Stimulated activated naive B cell treated with anti-CD40 and anti-IgM and Interleukin-4, amounts not matched to agents 10 μg/mL and 1 μg/mL and 100 μg/mL, for 72 hours (primary cell): Measurements from ENCODE around the gene SREBF2.

Experiments
- ATAC-seq, 2 donors: fragments of 150-1000 bp; cut with Tn5 transposase; replicated peaks; 2 replicates each; pipeline ENCODE4 v1.10.0; 2021; ENCODE audit warnings: moderate library complexity in 1 of 2
- DNase-seq: peaks from one replicate; pipeline ENCODE4 v3.0.0; 2021
- H3K27ac Mint-ChIP-seq: one replicate; pipeline ENCODE4 v1.8.0; 2022; ENCODE audit warnings: mild to moderate bottlenecking, mixed read lengths
- H3K27me3 Mint-ChIP-seq, 2 donors: one replicate each; pipeline ENCODE4 v1.8.0; 2022; ENCODE audit warnings: mixed read lengths in 2 of 2
- H3K36me3 Mint-ChIP-seq, 2 donors: one replicate each; pipeline ENCODE4 v1.8.0; 2022; ENCODE audit warnings: mixed read lengths in 2 of 2, mild to moderate bottlenecking in 1 of 2
- H3K4me1 Mint-ChIP-seq, 2 donors: one replicate each; pipeline ENCODE4 v1.8.0; 2022; ENCODE audit warnings: mixed read lengths in 2 of 2, mild to moderate bottlenecking in 1 of 2
- H3K4me3 Mint-ChIP-seq, 2 donors: one replicate each; pipeline ENCODE4 v1.8.0; 2022; ENCODE audit warnings: mild to moderate bottlenecking in 2 of 2, mixed read lengths in 2 of 2, moderate library complexity in 1 of 2
- H3K9me3 Mint-ChIP-seq, 2 donors: one replicate each; pipeline ENCODE4 v1.8.0; 2022; ENCODE audit warnings: mixed read lengths in 2 of 2, mild to moderate bottlenecking in 1 of 2

Gene SREBF2

GRCh38 chr22:41813726-41814410 is 19.0 kb upstream of the SREBF2 start:
- no peaks in the 10 kb centered on the region for H3K27me3 Mint-ChIP-seq

GRCh38 chr22:41815716-41816115 is 17.2 kb upstream of the SREBF2 start:
- H3K4me1 Mint-ChIP-seq = peaks cover 0 to 2% of the 10 kb centered on the region in 2 donors
- H3K27me3 Mint-ChIP-seq = no peaks in the 10 kb centered on the region
- ATAC-seq (no peak), DNase-seq (no peak)
- H3K27ac Mint-ChIP-seq = no peak overlapping the region
- no peaks in the 10 kb centered on the region for H3K9me3 Mint-ChIP-seq
- peaks cover 33 to 47% of the 10 kb centered on the region in 2 donors for H3K36me3 Mint-ChIP-seq
- H3K4me3 Mint-ChIP-seq = no peak overlapping the region

More at GRCh38 chr22:41813726-41814410, 19.0 kb upstream of the SREBF2 start:
- Mint-ChIP-seq H3K36me3 (peaks cover 32 to 51% of the 10 kb centered on the region in 2 donors), H3K4me1 (peaks cover 0 to 2% of the 10 kb centered on the region in 2 donors), H3K9me3 (no peaks in the 10 kb centered on the region), H3K27ac (no peak overlapping the region), H3K4me3 (no peak overlapping the region)
- no peak for DNase-seq
- no peak for ATAC-seq

- no peaks in the 10 kb centered on the region for H3K9me3 Mint-ChIP-seq
- H3K4me1 Mint-ChIP-seq = peaks cover 0 to 2% of the 10 kb centered on the region in 2 donors
- H3K27ac Mint-ChIP-seq = no peak overlapping the region
- ATAC-seq (no peak), DNase-seq (no peak)
- no peaks in the 10 kb centered on the region for H3K27me3 Mint-ChIP-seq
- H3K36me3 Mint-ChIP-seq = peaks cover 36 to 46% of the 10 kb centered on the region in 2 donors
- H3K4me3 Mint-ChIP-seq = no peak overlapping the region
Measured at GRCh38 chr22:41816241-41816640, 16.7 kb upstream of the SREBF2 start.

- Mint-ChIP-seq H3K36me3 (peaks cover 36 to 50% of the 10 kb centered on the region in 2 donors), H3K9me3 (no peaks in the 10 kb centered on the region), H3K27me3 (no peaks in the 10 kb centered on the region), H3K4me3 (no peak overlapping the region), H3K4me1 (peaks cover 6 to 7% of the 10 kb centered on the region in 2 donors), H3K27ac (no peak overlapping the region)
- ATAC-seq = no peak
- no peak for DNase-seq
Measured at GRCh38 chr22:41816871-41817270, 16.0 kb upstream of the SREBF2 start.

GRCh38 chr22:41818011-41818410 is 14.9 kb upstream of the SREBF2 start:
- peaks cover 17% of the 10 kb centered on the region in 2 donors for H3K4me1 Mint-ChIP-seq
- no peak overlapping the region for H3K4me3 Mint-ChIP-seq
- ATAC-seq = no peak
- no peak for DNase-seq
- H3K27ac Mint-ChIP-seq = no peak overlapping the region
- H3K9me3 Mint-ChIP-seq = no peaks in the 10 kb centered on the region
- peaks cover 37 to 57% of the 10 kb centered on the region in 2 donors for H3K36me3 Mint-ChIP-seq
- no peaks in the 10 kb centered on the region for H3K27me3 Mint-ChIP-seq

GRCh38 chr22:41818596-41818995 is 14.3 kb upstream of the SREBF2 start:
- ATAC-seq (no peak), DNase-seq (no peak)
- H3K36me3 Mint-ChIP-seq = peaks cover 32 to 52% of the 10 kb centered on the region in 2 donors
- H3K4me1 Mint-ChIP-seq = peaks cover 17 to 18% of the 10 kb centered on the region in 2 donors
- H3K27ac Mint-ChIP-seq = no peak overlapping the region
- H3K9me3 Mint-ChIP-seq = no peaks in the 10 kb centered on the region
- H3K27me3 Mint-ChIP-seq = no peaks in the 10 kb centered on the region
- no peak overlapping the region for H3K4me3 Mint-ChIP-seq

- H3K9me3 Mint-ChIP-seq = no peaks in the 10 kb centered on the region
- H3K36me3 Mint-ChIP-seq = peaks cover 31 to 53% of the 10 kb centered on the region in 2 donors
- no peak overlapping the region for H3K27ac Mint-ChIP-seq
- DNase-seq = no peak
- peaks cover 20 to 24% of the 10 kb centered on the region in 2 donors for H3K4me1 Mint-ChIP-seq
- H3K4me3 Mint-ChIP-seq = no peak overlapping the region
- H3K27me3 Mint-ChIP-seq = no peaks in the 10 kb centered on the region
- ATAC-seq = no peak
Measured at GRCh38 chr22:41819257-41819656, 13.6 kb upstream of the SREBF2 start.

- no peak for ATAC-seq
- Mint-ChIP-seq H3K4me1 (peaks cover 27 to 35% of the 10 kb centered on the region in 2 donors), H3K27ac (peak overlapping the region; percentile 10)
Measured at GRCh38 chr22:41820447-41820846, 12.5 kb upstream of the SREBF2 start.

GRCh38 chr22:41821471-41822316 is 11.2 kb upstream of the SREBF2 start:
- Mint-ChIP-seq H3K4me3 (no peak overlapping the region), H3K4me1 (peaks cover 26 to 39% of the 10 kb centered on the region in 2 donors), H3K36me3 (peaks cover 28 to 59% of the 10 kb centered on the region in 2 donors), H3K9me3 (no peaks in the 10 kb centered on the region), H3K27me3 (no peaks in the 10 kb centered on the region), H3K27ac (peak overlapping the region; percentile 80)
- no peak for ATAC-seq
- DNase-seq = no peak

More at GRCh38 chr22:41820447-41820846, 12.5 kb upstream of the SREBF2 start:
- Mint-ChIP-seq H3K9me3 (no peaks in the 10 kb centered on the region), H3K4me3 (no peak overlapping the region), H3K36me3 (peaks cover 33 to 57% of the 10 kb centered on the region in 2 donors), H3K27me3 (no peaks in the 10 kb centered on the region)
- no peak for DNase-seq

GRCh38 chr22:41822317-41823057 is 10.4 kb upstream of the SREBF2 start:
- Mint-ChIP-seq H3K36me3 (peaks cover 26 to 54% of the 10 kb centered on the region in 2 donors), H3K4me3 (no peak overlapping the region), H3K4me1 (peaks cover 31 to 47% of the 10 kb centered on the region in 2 donors), H3K9me3 (no peaks in the 10 kb centered on the region), H3K27ac (peak overlapping the region; percentile 80), H3K27me3 (no peaks in the 10 kb centered on the region)
- DNase-seq (peak; percentile 44), ATAC-seq (peak; percentile 94 to 99)

GRCh38 chr22:41823797-41824196 is 9.1 kb upstream of the SREBF2 start:
- Mint-ChIP-seq H3K27me3 (no peaks in the 10 kb centered on the region), H3K4me1 (peaks cover 36 to 59% of the 10 kb centered on the region in 2 donors), H3K27ac (peak overlapping the region; percentile 3), H3K36me3 (peaks cover 26 to 54% of the 10 kb centered on the region in 2 donors), H3K9me3 (no peaks in the 10 kb centered on the region), H3K4me3 (no peak overlapping the region)
- DNase-seq (no peak), ATAC-seq (no peak)

GRCh38 chr22:41825376-41825775 is 7.5 kb upstream of the SREBF2 start:
- Mint-ChIP-seq H3K36me3 (peaks cover 25 to 57% of the 10 kb centered on the region in 2 donors), H3K4me1 (peaks cover 45 to 73% of the 10 kb centered on the region in 2 donors), H3K27ac (peak overlapping the region; percentile 53), H3K4me3 (no peak overlapping the region), H3K27me3 (no peaks in the 10 kb centered on the region), H3K9me3 (no peaks in the 10 kb centered on the region)
- DNase-seq (no peak), ATAC-seq (no peak)

- no peak for ATAC-seq
- H3K27ac Mint-ChIP-seq = no peak overlapping the region
- H3K27me3 Mint-ChIP-seq = no peaks in the 10 kb centered on the region
- H3K4me3 Mint-ChIP-seq = no peak overlapping the region
- H3K4me1 Mint-ChIP-seq = peaks cover 45 to 77% of the 10 kb centered on the region in 2 donors
- H3K36me3 Mint-ChIP-seq = peaks cover 20 to 51% of the 10 kb centered on the region in 2 donors
- no peaks in the 10 kb centered on the region for H3K9me3 Mint-ChIP-seq
- no peak for DNase-seq
Measured at GRCh38 chr22:41826021-41826420, 6.9 kb upstream of the SREBF2 start.
